ENCODE data around the gene GPA33. TPM values are rescaled to one million over a fixed set of nuclear protein-coding genes. Genes with fewer than 3 reads are reported as not detected.

The GPA33 gene
- not detected in 5 replicates for total RNA-seq (2022; extraction: Qiagen RNA extraction)

GRCh38 chr1:167090314-167090942 is at the start of gene GPA33:
Gene GPA33, minus strand, starts transcription at chr1:167090377. Its CDS starts 90 bp downstream, at chr1:167090287.

DNA sequence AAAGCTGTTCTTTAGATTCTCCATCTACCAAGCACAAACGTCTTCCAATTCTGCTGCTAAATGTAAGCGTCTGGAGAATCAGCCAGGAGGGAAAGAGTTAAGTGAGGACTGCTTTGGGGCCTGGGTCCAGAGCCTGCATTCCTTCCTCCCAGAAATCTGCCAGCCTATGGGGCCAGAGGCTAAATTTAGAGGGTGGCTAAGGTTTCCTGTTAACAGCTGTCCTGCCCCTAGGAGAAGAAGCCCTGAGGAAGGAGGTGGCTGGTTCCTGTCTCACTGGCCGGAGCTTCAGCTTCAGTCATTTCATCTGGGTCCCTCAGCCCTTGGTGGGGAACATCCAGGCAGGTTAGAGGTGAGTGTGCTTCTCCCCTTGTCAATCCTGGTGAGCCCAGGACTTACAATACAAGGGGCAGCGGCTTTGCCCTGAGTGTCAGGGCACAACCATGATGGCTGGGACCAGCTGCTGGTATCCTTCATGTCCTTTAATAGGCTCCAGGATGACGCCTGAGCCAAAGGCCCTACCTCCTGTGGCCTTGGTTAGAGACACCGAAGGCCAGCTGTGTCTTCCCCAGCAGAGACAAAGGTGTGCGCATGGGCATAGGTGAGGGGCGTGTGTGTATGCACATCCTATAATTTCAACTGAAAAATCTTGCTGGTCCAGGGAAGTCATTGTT is 3.8 kb upstream of the GPA33 start, which contains the start of gene STYXL2:
Gene STYXL2 (plus strand): TSS at position 230 of the 671 bp plus-strand sequence. CDS start 775 bp downstream, outside the sequence.

Other genes with a start within 250 kb of the GPA33 start
- 11.4 to 13.9 TPM (median 13.6 TPM) in 5 replicates for gene TADA1, start 214.1 kb downstream of the GPA33 start, total RNA-seq (2022; extraction: Qiagen RNA extraction)
- gene ILDR2, start 114.8 kb downstream of the GPA33 start, total RNA-seq (2022; extraction: Qiagen RNA extraction), result 0.02 to 0.05 TPM (median 0.03 TPM) in 3 of 5 replicates, not detected in the others
- gene MAEL, start 101.1 kb downstream of the GPA33 start, total RNA-seq (2022; extraction: Qiagen RNA extraction), result not detected in 5 replicates
- not detected in 5 replicates for gene STYXL2, start 3.7 kb upstream of the GPA33 start, total RNA-seq (2022; extraction: Qiagen RNA extraction)
- 3.3 to 4.1 TPM (median 3.4 TPM) in 5 replicates for gene POU2F1, start 130.5 kb upstream of the GPA33 start, total RNA-seq (2022; extraction: Qiagen RNA extraction)

All from A549 treated with Mapracorat at 1 μM for 4 hours (cell line).